Measurements from ENCODE around the gene C2orf49. TPM values are rescaled to one million over a fixed set of nuclear protein-coding genes. Genes with fewer than 3 reads are reported as not detected.

Gene C2orf49
- polyA plus RNA-seq, 10 donors = 13.8 to 20.2 (median 16.5) TPM

Other genes with a start within 250 kb of the C2orf49 start
- under 1 TPM in 1 of 10 donors, not detected in 9; 0.09 TPM for gene GPR45, start 95.8 kb upstream of the C2orf49 start, polyA plus RNA-seq (ENCODE audit: insufficient read length in 10 of 10)
- gene TGFBRAP1, start 7.8 kb upstream of the C2orf49 start, polyA plus RNA-seq (ENCODE audit: insufficient read length in 10 of 10) = 1 to 10 TPM; 7.3 to 10.0 (median 9.4) TPM
- gene FHL2, start 61.5 kb downstream of the C2orf49 start, polyA plus RNA-seq (ENCODE audit: insufficient read length in 10 of 10) = 10 to 100 TPM; 31.8 to 55.0 (median 42.9) TPM